ENCODE results near the gene ZHX3.

- TF ChIP-seq CTCF (conservative IDR thresholded peaks at IDR 0.05 in 1 of 2, IDR thresholded peaks at IDR 0.05 in 1 of 2; ENCODE audit: low read depth in 1 of 2, low read length in 2 of 2) (no peak), EZH2 (IDR thresholded peaks at IDR 0.05; ENCODE audit: low read length, missing control alignments) (no peak)
These were observed 51.6 kb downstream of the ZHX3 start for GRCh38 chr20:41265938-41266337.
